GM13976 (cell line): ENCODE measurements around the gene ZNF500.
"Not testable (repeated sequence)": the region's sequence is repeated elsewhere in the genome, so short reads cannot be mapped to it uniquely, and the experiment has no call there.

Source experiments
- DNase-seq: peaks from one replicate; pipeline ENCODE4 v3.0.0; 2012; ENCODE audit warnings: low spot score
- CTCF ChIP-seq: IDR thresholded peaks from 2 replicates; pipeline ENCODE4 v1.5.1; 2012; ENCODE audit warnings: borderline replicate concordance, mild to moderate bottlenecking; ENCODE audit not compliant: insufficient read depth; ENCODE audit errors: extremely low read depth, missing control alignments, control extremely low read depth
- in situ Hi-C: fragments of 300-500 bp; cut with MboI; formaldehyde crosslinking; loops from one replicate; pipeline ENCODE4 v1.12.0; 2022; ENCODE audit warnings: low sequenced_read_pairs, mixed read lengths, inconsistent platforms; ENCODE audit not compliant: unreplicated experiment

Gene ZNF500

DNA sequence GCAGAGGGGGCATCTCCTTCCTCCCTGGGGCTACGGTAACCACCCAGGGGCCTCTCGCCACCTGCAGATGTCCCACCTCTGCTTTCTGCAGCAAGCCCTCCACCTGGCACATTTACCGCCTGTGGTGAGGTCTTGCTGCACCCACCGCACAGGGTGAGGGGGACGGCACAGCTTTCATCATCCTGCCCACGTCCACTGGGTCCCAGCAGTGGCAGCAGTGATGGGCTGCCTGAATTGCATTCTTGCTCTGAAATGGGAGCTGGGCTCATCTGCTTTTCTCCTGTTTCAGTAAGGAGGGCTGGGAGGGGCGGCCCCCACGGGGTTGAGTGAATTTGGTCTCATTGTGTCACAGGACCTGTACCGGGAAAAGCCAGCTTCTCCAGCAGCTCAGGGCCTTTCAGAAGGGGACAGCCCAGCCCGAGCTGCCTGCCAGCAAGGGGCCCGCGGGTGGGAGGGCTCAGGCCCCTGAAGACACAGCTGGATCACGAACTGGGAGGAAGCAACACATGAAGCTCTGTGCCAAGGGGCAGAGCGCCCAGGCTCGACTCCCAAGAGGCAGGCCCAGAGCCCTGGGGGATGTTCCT lies 19.9 kb downstream of the ZNF500 start:
- in situ Hi-C loops: no loop called here
- TF ChIP-seq CTCF: no peak
- no peak for DNase-seq

- DNase-seq: no peak
- in situ Hi-C loops: no loop called here
- no peak for TF ChIP-seq CTCF
Observed at GRCh38 chr16:4746215-4746614, 20.7 kb downstream of the ZNF500 start.

GRCh38 chr16:4745274-4745569 lies 21.7 kb downstream of the ZNF500 start:
- TF ChIP-seq CTCF: no peak
- DNase-seq: no peak
- in situ Hi-C loops: no loop called here

DNA sequence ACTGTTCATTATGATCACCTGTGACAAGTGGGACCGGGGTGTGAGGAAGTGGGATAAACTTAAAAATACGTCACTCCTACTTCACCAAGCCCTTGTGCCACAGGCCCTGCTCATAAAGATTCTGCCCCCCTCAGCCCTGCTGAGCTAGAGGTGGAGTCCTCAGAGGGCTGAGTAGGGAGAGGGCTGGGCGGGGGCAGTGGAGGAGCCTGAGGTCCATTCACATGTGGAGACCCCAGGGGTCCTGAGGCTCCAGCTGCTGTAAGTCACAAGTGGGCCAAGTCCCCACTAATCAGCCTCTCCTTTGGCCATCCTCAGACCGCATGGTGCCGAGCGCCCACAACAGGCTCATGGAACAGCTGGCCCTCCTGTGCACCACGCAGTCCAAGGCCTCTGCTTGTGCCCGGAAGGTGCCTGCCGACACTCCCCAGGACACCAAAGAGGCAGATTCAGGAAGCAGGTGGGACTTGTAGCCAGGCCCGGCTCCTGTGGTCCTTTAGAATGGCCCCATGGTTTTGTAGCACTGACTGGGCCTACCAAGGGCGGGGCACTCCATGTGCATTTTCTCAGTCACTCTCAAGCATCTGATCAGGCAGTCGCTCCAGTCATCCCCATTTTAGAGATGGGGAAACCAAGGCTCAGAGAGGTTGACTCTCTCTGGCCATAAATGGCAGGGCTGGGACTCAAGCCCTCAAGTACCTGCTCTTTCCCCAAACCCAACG lies 22.2 kb downstream of the ZNF500 start:
- TF ChIP-seq CTCF: no peak
- DNase-seq: no peak
- in situ Hi-C loops: no loop called here

DNA sequence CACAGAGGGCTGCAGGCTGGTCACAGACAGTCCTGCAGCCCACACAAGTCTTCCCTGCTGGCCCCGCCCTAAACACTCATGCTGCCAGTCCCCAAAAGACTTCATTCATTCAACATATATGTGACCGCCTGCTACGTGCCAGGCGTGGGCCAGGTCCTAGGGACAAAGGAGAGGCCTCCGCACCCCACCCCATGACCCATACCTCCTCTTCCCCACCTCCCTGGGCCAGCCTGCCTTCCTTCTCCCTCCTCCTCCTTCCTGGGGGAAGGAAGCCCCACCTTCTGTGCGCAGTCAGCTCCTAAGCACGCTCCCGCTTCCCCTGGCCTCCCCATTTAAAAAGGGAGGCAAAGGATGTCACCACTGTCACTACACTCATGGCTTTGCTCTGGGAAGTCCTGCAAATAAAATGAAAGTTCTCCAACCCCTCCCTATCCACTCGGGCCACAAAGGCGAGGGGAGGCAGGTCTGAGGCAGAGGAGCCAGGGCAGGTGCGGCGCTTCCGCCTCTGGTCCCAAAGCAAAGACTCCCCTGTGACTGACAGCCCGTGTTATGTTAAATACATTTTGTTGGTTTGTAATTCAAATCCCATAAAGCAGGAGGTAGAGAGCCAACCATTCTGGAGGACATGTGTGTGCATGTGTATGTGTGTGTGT lies 23.6 kb downstream of the ZNF500 start:
- no peak for TF ChIP-seq CTCF
- no peak for DNase-seq
- in situ Hi-C loops: no loop called here

DNA sequence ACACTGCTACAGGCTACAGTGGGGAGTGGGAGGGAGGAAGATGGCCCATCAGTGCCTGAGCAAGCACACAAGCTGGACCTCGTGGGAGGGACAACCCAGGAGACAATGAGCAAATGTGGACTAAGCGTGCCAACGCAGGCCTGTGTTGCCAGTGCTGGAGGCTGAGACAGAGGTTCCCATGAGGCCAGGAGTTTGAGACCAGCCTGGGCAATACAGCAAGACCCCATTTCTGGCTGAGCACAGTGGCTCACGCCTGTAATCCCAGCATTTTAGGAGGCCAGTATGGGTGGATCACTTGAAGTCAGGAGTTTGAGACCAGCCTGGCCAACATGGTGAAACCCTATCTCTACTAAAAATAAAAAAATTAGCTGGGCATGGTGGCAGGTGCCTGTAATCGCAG lies 28.6 kb downstream of the ZNF500 start:
- in situ Hi-C loops, DNase-seq: not testable (repeated sequence)

DNA sequence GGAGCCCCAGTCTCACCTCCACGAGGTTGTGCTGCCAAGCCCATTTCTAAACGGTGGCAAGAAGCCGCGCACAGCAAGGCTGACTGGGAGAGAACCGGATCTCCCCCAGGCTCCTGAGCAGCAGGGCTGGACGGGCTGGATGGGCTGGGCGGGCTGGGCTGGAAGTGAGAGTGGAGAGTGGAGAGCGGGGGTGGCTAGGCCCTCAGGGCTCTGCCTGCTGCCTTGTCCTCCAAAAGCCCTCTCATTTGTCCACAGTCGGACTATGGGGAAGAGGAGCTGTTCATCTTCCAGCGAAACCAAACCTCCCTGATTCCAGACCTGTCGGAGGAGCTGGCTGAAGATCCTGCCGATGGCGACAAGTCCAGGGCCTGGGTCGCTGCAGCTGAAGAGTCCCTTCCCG lies 29.4 kb downstream of the ZNF500 start:
- in situ Hi-C loops: no loop called here
- DNase-seq: no peak
- no peak for TF ChIP-seq CTCF
